Ishikawa (cell line): ENCODE data around the gene MUC4.

Experiments used
- CEBPB ChIP-seq: IDR thresholded peaks from 2 replicates; pipeline ENCODE4 v1.6.1; 2012
- CREB1 ChIP-seq: IDR thresholded peaks from 2 replicates; pipeline ENCODE4 v1.6.1; 2012; ENCODE audit warnings: low read depth
- EGR1 ChIP-seq: IDR thresholded peaks from 2 replicates; pipeline ENCODE4 v1.6.1; 2012
- EP300 ChIP-seq: IDR thresholded peaks from 2 replicates; pipeline ENCODE4 v1.6.1; 2012; ENCODE audit warnings: borderline replicate concordance
- FOXM1 ChIP-seq: IDR thresholded peaks from 2 replicates; pipeline ENCODE4 v1.6.1; 2012; ENCODE audit warnings: low read depth, borderline replicate concordance
- MAX ChIP-seq: IDR thresholded peaks from 2 replicates; pipeline ENCODE4 v1.6.1; 2012
- NFIC ChIP-seq: IDR thresholded peaks from 2 replicates; pipeline ENCODE4 v1.6.1; 2012
- RAD21 ChIP-seq: IDR thresholded peaks from 2 replicates; pipeline ENCODE4 v1.6.1; 2012; ENCODE audit warnings: low read depth
- REST ChIP-seq: IDR thresholded peaks from 2 replicates; pipeline ENCODE4 v1.6.1; 2012; ENCODE audit warnings: low read depth, mild to moderate bottlenecking
- TAF1 ChIP-seq: IDR thresholded peaks from 2 replicates; pipeline ENCODE4 v1.6.1; 2012; ENCODE audit warnings: low read depth, mild to moderate bottlenecking
- TCF12 ChIP-seq: IDR thresholded peaks from 2 replicates; pipeline ENCODE4 v1.6.1; 2012; ENCODE audit warnings: low read depth
- TEAD4 ChIP-seq: IDR thresholded peaks from 2 replicates; pipeline ENCODE4 v1.6.1; 2012
- USF1 ChIP-seq: IDR thresholded peaks from 2 replicates; pipeline ENCODE4 v1.6.1; 2012
- YY1 ChIP-seq: IDR thresholded peaks from 2 replicates; pipeline ENCODE4 v1.6.1; 2012; ENCODE audit warnings: low read depth
- ZBTB7A ChIP-seq: IDR thresholded peaks from 2 replicates; pipeline ENCODE4 v1.6.1; 2012; ENCODE audit warnings: low read depth

MUC4 gene

GRCh38 chr3:195854628-195855294 is 43.0 kb upstream of the MUC4 start:
- TF ChIP-seq REST (no peak), TEAD4 (0 out of 2 replicates have a peak, but pooled peaks have one; percentile 9), MAX (peak; percentile 26; the same call in 1 of the 2 replicates)

- no peak for TF ChIP-seq YY1
- no peak for TF ChIP-seq ZBTB7A
- no peak for TF ChIP-seq MAX
- TF ChIP-seq REST, result no peak
- no peak for TF ChIP-seq CREB1
- no peak for TF ChIP-seq FOXM1
- no peak for TF ChIP-seq EGR1
- no peak for TF ChIP-seq RAD21
- TF ChIP-seq EP300, result no peak
- no peak for TF ChIP-seq TAF1
- no peak for TF ChIP-seq CEBPB
- TF ChIP-seq TEAD4, result no peak
- TF ChIP-seq NFIC, result no peak
- TF ChIP-seq TCF12, result no peak
These were observed 42.3 kb upstream of the MUC4 start for GRCh38 chr3:195853996-195854395.

- TF ChIP-seq TAF1, result no peak
- no peak for TF ChIP-seq CREB1
- no peak for TF ChIP-seq RAD21
- TF ChIP-seq TEAD4, result no peak
- no peak for TF ChIP-seq NFIC
- no peak for TF ChIP-seq REST
- no peak for TF ChIP-seq YY1
- no peak for TF ChIP-seq EGR1
- TF ChIP-seq EP300, result no peak
- TF ChIP-seq FOXM1, result no peak
- TF ChIP-seq TCF12, result no peak
- TF ChIP-seq MAX, result no peak
- no peak for TF ChIP-seq USF1
- TF ChIP-seq ZBTB7A, result no peak
- no peak for TF ChIP-seq CEBPB
These were observed 41.3 kb upstream of the MUC4 start for GRCh38 chr3:195853036-195853435.

GRCh38 chr3:195850857-195851543 is 39.3 kb upstream of the MUC4 start:
- TF ChIP-seq USF1, result no peak; the same call in 1 of the 2 replicates
- TF ChIP-seq TEAD4, result peak; percentile 46; the same call in 1 of the 2 replicates
- TF ChIP-seq TAF1, result no peak
- peak; percentile 60; the same call in 1 of the 2 replicates for TF ChIP-seq TCF12
- no peak for TF ChIP-seq EGR1
- TF ChIP-seq RAD21, result peak; percentile 100
- peak; percentile 64 for TF ChIP-seq MAX
- TF ChIP-seq YY1, result 0 out of 2 replicates have a peak, but pooled peaks have one; percentile 61
- TF ChIP-seq NFIC, result peak; percentile 96
- TF ChIP-seq EP300, result 0 out of 2 replicates have a peak, but pooled peaks have one; percentile 7
- TF ChIP-seq CREB1, result no peak
- no peak for TF ChIP-seq CEBPB
